ENCODE data around the gene IL5RA. TPM values are rescaled to one million over a fixed set of nuclear protein-coding genes. Genes with fewer than 3 reads are reported as not detected.

IL5RA gene
- total RNA-seq, 2 donors from 2014 or later: 0.79 TPM; not detected in 1

GRCh38 chr3:3125977-3126376 is 15.8 kb upstream of the IL5RA start:
- peaks cover 48% of the 10 kb centered on the region for H3K36me3 Mint-ChIP-seq (ENCODE audit: low read depth)
- no peaks in the 10 kb centered on the region for H3K27me3 Mint-ChIP-seq
- H3K4me3 Mint-ChIP-seq: peak overlapping the region; percentile 99
- peaks cover 15% of the 10 kb centered on the region for H3K4me1 Mint-ChIP-seq
- no peak for ATAC-seq (replicated peaks)
- H3K9me3 Mint-ChIP-seq: no peaks in the 10 kb centered on the region
- H3K27ac Mint-ChIP-seq: peak overlapping the region; percentile 97

- Mint-ChIP-seq H3K27me3 (peaks cover 3% of the 10 kb centered on the region), H3K4me3 (peak overlapping the region; percentile 4), H3K9me3 (no peaks in the 10 kb centered on the region), H3K4me1 (peaks cover 5% of the 10 kb centered on the region), H3K36me3 (ENCODE audit: low read depth) (no peaks in the 10 kb centered on the region), H3K27ac (peak overlapping the region; percentile 11)
- ATAC-seq (replicated peaks): peak; percentile 93
These were observed 9.2 kb upstream of the IL5RA start for GRCh38 chr3:3119393-3119851.

- Mint-ChIP-seq H3K36me3 (ENCODE audit: low read depth) (no peaks in the 10 kb centered on the region), H3K27me3 (peaks cover 3% of the 10 kb centered on the region), H3K9me3 (no peaks in the 10 kb centered on the region), H3K27ac (no peak overlapping the region), H3K4me3 (no peak overlapping the region), H3K4me1 (peaks cover 5% of the 10 kb centered on the region)
- ATAC-seq (replicated peaks): no peak
These were observed 7.5 kb upstream of the IL5RA start for GRCh38 chr3:3117651-3118050.

DNA sequence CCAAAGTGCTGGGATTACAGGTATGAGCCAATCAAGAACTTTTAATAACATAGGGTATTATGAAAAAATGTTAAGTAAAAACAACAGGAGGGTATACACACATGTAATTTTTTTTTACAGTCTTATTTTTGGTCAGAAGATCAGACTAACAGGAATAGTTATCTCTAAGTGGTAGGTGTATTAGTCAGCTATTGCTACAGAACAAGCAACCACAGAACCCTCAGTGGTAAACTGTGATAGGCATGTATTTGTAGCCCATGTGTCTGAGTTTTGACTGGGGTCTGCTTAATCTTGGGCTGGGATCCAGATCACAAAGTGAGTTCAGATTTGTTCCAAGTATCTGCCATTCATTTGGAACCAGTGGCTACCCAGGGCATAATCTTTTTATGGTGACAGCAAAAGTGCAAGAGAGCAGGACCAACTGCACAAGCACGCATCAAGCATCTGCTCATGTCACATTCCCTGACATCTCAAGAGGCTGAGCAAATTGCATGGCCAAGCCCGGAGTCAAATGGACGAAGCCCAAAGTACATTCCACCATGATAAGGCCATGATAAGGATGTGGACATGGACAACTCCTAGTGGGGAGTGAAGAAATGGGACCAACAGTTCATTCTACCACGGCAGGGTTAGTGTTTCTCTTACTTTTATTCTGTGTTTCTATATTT is 3.0 kb upstream of the IL5RA start:
- Mint-ChIP-seq H3K27me3 (peaks cover 3% of the 10 kb centered on the region), H3K4me3 (no peak overlapping the region), H3K4me1 (peaks cover 18% of the 10 kb centered on the region), H3K27ac (no peak overlapping the region), H3K36me3 (ENCODE audit: low read depth) (no peaks in the 10 kb centered on the region), H3K9me3 (no peaks in the 10 kb centered on the region)
- no peak for ATAC-seq (replicated peaks)

DNA sequence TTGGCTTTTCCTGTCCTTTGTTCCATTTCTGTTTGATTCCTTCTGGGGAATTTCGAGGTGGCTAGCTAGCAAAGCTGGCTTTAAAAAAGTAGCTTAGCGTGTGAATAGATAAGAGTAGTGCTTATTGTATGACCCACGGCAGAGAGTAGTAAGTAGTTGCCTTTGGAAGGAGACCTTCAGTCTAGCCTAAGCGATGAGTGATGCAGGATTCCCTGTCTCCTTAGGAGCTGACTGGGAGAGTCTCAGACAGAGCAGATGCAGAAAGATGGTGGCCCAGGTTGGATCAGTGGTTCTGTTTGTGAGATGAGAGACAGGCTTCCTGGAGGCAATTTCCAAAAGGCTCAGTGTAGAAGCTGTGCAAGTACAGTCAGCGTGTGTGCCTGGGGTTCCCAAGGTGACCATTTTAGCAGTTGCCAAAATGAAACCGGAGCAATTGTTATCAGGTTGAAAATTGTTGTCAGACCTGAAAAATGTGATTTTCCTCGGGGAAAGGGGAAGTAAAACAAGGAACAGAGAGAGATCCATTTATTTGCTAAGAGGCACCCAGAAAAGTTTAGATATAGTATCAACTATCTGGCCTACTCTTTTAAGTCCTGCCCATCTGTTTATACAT is 681 bp upstream of the IL5RA start:
- Mint-ChIP-seq H3K4me1 (peaks cover 18% of the 10 kb centered on the region), H3K36me3 (ENCODE audit: low read depth) (no peaks in the 10 kb centered on the region), H3K27me3 (peaks cover 3% of the 10 kb centered on the region), H3K27ac (peak overlapping the region; percentile 66), H3K9me3 (no peaks in the 10 kb centered on the region), H3K4me3 (peak overlapping the region; percentile 64)
- ATAC-seq (replicated peaks): no peak

GRCh38 chr3:3109407-3110298 is 521 bp downstream of the IL5RA start:
- Mint-ChIP-seq H3K27me3 (peaks cover 4% of the 10 kb centered on the region), H3K4me1 (peaks cover 18% of the 10 kb centered on the region), H3K9me3 (no peaks in the 10 kb centered on the region), H3K4me3 (peak overlapping the region; percentile 64), H3K36me3 (ENCODE audit: low read depth) (no peaks in the 10 kb centered on the region), H3K27ac (peak overlapping the region; percentile 66)
- ATAC-seq (replicated peaks): peak; percentile 81

DNA sequence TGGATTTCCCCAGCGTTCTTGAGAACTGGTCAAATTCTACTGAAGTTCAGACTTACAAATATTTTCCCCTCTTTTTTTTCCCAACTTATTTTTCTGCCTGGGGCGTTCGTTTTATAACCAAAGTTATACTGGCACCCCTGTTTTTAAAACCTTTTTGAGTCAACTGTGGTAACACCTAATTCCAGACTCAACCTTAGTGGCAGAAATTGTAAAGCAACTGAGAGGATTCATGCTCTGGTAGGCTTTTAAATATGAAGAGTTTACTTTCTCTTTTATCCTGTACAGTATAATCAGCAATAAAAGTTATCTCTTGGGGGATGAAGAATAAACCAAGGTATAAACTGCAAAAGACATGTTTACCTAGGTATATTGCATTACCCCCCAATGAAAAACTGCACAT is 2.3 kb downstream of the IL5RA start:
- Mint-ChIP-seq H3K9me3 (no peaks in the 10 kb centered on the region), H3K4me1 (peaks cover 18% of the 10 kb centered on the region), H3K36me3 (ENCODE audit: low read depth) (no peaks in the 10 kb centered on the region), H3K27me3 (peaks cover 4% of the 10 kb centered on the region), H3K4me3 (no peak overlapping the region), H3K27ac (no peak overlapping the region)
- peak; percentile 52 for ATAC-seq (replicated peaks)

DNA sequence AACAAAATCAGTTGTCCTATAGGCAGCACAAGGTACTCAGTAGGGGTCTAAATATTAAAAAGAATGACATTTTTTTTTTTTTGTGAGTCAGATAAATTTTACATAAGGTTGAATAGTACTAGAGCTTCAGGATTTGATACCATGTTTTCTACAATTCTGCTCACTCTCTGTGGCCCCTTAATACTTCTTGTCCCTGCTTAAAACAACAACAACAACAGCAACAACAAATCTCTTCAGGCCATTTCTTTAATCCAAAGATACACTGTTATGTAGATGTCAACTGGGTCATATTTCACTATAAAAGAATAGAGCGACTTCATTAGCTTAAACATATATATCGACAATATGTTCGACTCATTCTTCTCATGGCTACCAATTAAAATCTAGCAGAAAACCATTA is 3.0 kb downstream of the IL5RA start:
- no peaks in the 10 kb centered on the region for H3K9me3 Mint-ChIP-seq
- no peak overlapping the region for H3K4me3 Mint-ChIP-seq
- no peaks in the 10 kb centered on the region for H3K36me3 Mint-ChIP-seq (ENCODE audit: low read depth)
- H3K4me1 Mint-ChIP-seq: peaks cover 18% of the 10 kb centered on the region
- ATAC-seq (replicated peaks): no peak
- H3K27me3 Mint-ChIP-seq: peaks cover 4% of the 10 kb centered on the region
- no peak overlapping the region for H3K27ac Mint-ChIP-seq

DNA sequence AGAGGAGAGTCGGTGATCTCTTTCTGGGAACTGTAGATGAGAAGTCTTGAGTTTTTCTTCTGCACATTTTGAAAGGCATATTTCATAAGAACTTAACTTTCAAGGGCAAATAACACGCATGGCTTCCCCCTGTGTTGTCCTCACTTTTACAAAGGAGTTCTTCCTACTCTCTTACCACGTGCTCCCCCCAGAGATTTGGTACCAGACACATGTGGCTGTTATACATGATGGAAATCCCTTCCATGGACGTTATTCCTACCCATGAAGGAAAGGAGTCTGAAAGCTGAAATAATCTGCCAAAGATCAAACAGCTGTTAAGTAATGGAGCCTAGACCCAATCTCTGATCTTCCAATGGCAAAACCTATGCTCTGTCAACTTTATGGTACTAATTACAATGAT is 4.4 kb downstream of the IL5RA start:
- no peak for ATAC-seq (replicated peaks)
- peaks cover 16% of the 10 kb centered on the region for H3K4me1 Mint-ChIP-seq
- no peaks in the 10 kb centered on the region for H3K36me3 Mint-ChIP-seq (ENCODE audit: low read depth)
- H3K27ac Mint-ChIP-seq: no peak overlapping the region
- no peaks in the 10 kb centered on the region for H3K9me3 Mint-ChIP-seq
- H3K27me3 Mint-ChIP-seq: peaks cover 4% of the 10 kb centered on the region
- no peak overlapping the region for H3K4me3 Mint-ChIP-seq

GRCh38 chr3:3105246-3105645 is 4.9 kb downstream of the IL5RA start:
- Mint-ChIP-seq H3K27ac (no peak overlapping the region), H3K27me3 (peaks cover 4% of the 10 kb centered on the region), H3K36me3 (ENCODE audit: low read depth) (no peaks in the 10 kb centered on the region), H3K4me1 (peaks cover 11% of the 10 kb centered on the region), H3K9me3 (no peaks in the 10 kb centered on the region), H3K4me3 (no peak overlapping the region)
- no peak for ATAC-seq (replicated peaks)

DNA sequence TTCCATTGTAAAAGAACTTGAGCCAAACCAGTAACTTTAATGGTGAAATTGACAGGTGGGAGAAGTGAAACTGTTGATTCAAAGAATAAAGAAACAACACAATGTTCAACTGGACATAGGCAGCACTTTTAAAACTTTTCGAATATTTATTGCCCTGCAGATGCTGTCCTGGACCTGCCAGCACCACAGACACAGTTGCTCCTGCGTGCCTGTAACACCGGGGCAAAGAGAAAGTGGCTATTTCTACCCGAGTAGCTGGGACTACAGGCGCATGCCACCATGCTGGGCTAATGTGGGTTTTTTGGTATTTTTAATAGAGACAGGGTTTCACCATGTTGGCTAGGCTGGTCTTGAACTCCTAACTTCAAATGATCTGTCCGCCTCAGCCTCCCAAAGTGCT is 7.4 kb downstream of the IL5RA start:
- no peak for ATAC-seq (replicated peaks)

GRCh38 chr3:3101660-3102458 is 8.3 kb downstream of the IL5RA start:
- peak; percentile 24 for ATAC-seq (replicated peaks)

More for the DNA sequence above, 7.4 kb downstream of the IL5RA start:
- Mint-ChIP-seq H3K4me1 (no peaks in the 10 kb centered on the region), H3K4me3 (no peak overlapping the region), H3K27ac (no peak overlapping the region), H3K36me3 (ENCODE audit: low read depth) (no peaks in the 10 kb centered on the region), H3K9me3 (no peaks in the 10 kb centered on the region), H3K27me3 (peaks cover 4% of the 10 kb centered on the region)

GRCh38 chr3:3097958-3098357 is 12.2 kb downstream of the IL5RA start:
- Mint-ChIP-seq H3K27ac (no peak overlapping the region), H3K4me3 (no peak overlapping the region), H3K36me3 (ENCODE audit: low read depth) (no peaks in the 10 kb centered on the region), H3K9me3 (no peaks in the 10 kb centered on the region), H3K27me3 (peaks cover 4% of the 10 kb centered on the region), H3K4me1 (no peaks in the 10 kb centered on the region)
- ATAC-seq (replicated peaks): no peak

More at GRCh38 chr3:3101660-3102458, 8.3 kb downstream of the IL5RA start:
- Mint-ChIP-seq H3K4me1 (no peaks in the 10 kb centered on the region), H3K9me3 (no peaks in the 10 kb centered on the region), H3K4me3 (no peak overlapping the region), H3K36me3 (ENCODE audit: low read depth) (no peaks in the 10 kb centered on the region), H3K27ac (no peak overlapping the region), H3K27me3 (peaks cover 7% of the 10 kb centered on the region)

- H3K4me1 Mint-ChIP-seq: peaks cover 4% of the 10 kb centered on the region
- H3K36me3 Mint-ChIP-seq (ENCODE audit: low read depth): no peaks in the 10 kb centered on the region
- H3K27me3 Mint-ChIP-seq: peaks cover 3% of the 10 kb centered on the region
- no peak for ATAC-seq (replicated peaks)
- H3K9me3 Mint-ChIP-seq: no peaks in the 10 kb centered on the region
- no peak overlapping the region for H3K27ac Mint-ChIP-seq
- no peak overlapping the region for H3K4me3 Mint-ChIP-seq
These were observed 21.2 kb downstream of the IL5RA start for GRCh38 chr3:3089017-3089416.
